HEK293 (cell line): ENCODE data around the gene EFCAB8.

ENCODE experiments used
- CTCF ChIA-PET: fragments of 350-600 bp; formaldehyde crosslinking; extraction: SDS; loops from one replicate; lab custom pipeline; 2021; ENCODE audit warnings: antibody characterized with exemption; lab: Yijun Ruan, JAX
- POLR2A ChIA-PET: fragments of 300-600 bp; formaldehyde crosslinking; extraction: SDS; loops from one replicate; lab custom pipeline; 2020; ENCODE audit warnings: antibody characterized with exemption, inconsistent platforms; lab: Yijun Ruan, JAX
- H3K27ac ChIP-seq: fragments of 200-500 bp; sonication (Bioruptor generic); 2 replicates; pipeline ENCODE4 v1.5.1; 2014; ENCODE audit warnings: low read depth, low read length, control low read depth, inconsistent platforms; ENCODE audit errors: extremely low read depth
- H3K36me3 ChIP-seq, 2 experiments: fragments of 200-500 bp in 1 of 2; sonication (Bioruptor generic) in 1 of 2; 1 replicate in 1 of 2; 2 replicates in 1 of 2; pipeline ENCODE4 v1.5.1; 2014 to 2017; ENCODE audit warnings: inconsistent platforms in 2 of 2, low read length in 2 of 2; ENCODE audit not compliant: control insufficient read depth in 2 of 2, insufficient read depth in 1 of 2
- H3K4me1 ChIP-seq: fragments of 200-500 bp; sonication (Bioruptor generic); 2 replicates; pipeline ENCODE4 v1.5.1; 2014; ENCODE audit warnings: mild to moderate bottlenecking, low read length, inconsistent platforms; ENCODE audit not compliant: control insufficient read depth, insufficient read depth
- H3K4me3 ChIP-seq: 2 replicates; pipeline ENCODE4 v1.5.1; 2011; ENCODE audit warnings: low read depth, mild to moderate bottlenecking, control low read depth, low read length, moderate library complexity
- H3K9me3 ChIP-seq: fragments of 200-500 bp; sonication (Bioruptor generic); 2 replicates; pipeline ENCODE4 v1.5.1; 2014; ENCODE audit warnings: low read depth, low read length, inconsistent platforms; ENCODE audit not compliant: control insufficient read depth, insufficient read depth
- KLF16 ChIP-seq: fragments of 450-650 bp; formaldehyde crosslinking; IDR thresholded peaks from 2 replicates; pipeline ENCODE4 v1.5.1; 2017; ENCODE audit warnings: missing biosample characterization, missing genetic modification characterization
- KLF9 ChIP-seq: fragments of 450-650 bp; formaldehyde crosslinking; IDR thresholded peaks from 2 replicates; pipeline ENCODE4 v1.5.1; 2016; ENCODE audit warnings: missing biosample characterization, missing genetic modification characterization, low read depth
- PATZ1 ChIP-seq: fragments of 450-650 bp; formaldehyde crosslinking; IDR thresholded peaks from 2 replicates; pipeline ENCODE4 v1.5.1; 2016; ENCODE audit warnings: missing biosample characterization, missing genetic modification characterization
- PRDM1 ChIP-seq: fragments of 450-650 bp; formaldehyde crosslinking; IDR thresholded peaks from 2 replicates; pipeline ENCODE4; 2016; ENCODE audit warnings: missing biosample characterization, missing genetic modification characterization
- REPIN1 ChIP-seq: fragments of 450-650 bp; formaldehyde crosslinking; IDR thresholded peaks from 2 replicates; pipeline ENCODE4 v1.5.1; 2017; ENCODE audit warnings: missing biosample characterization, missing genetic modification characterization, low read depth
- SP7 ChIP-seq: fragments of 450-650 bp; formaldehyde crosslinking; IDR thresholded peaks from 2 replicates; pipeline ENCODE4 v1.5.1; 2016; ENCODE audit warnings: missing biosample characterization, missing genetic modification characterization
- ZBTB11 ChIP-seq: fragments of 450-650 bp; formaldehyde crosslinking; conservative IDR thresholded peaks from 2 replicates; pipeline ENCODE4 v1.5.1; 2016; ENCODE audit warnings: low read depth, missing biosample characterization, missing genetic modification characterization
- ZNF121 ChIP-seq: fragments of 450-650 bp; formaldehyde crosslinking; IDR thresholded peaks from 2 replicates; pipeline ENCODE4 v1.5.1; 2016; ENCODE audit warnings: missing biosample characterization, missing genetic modification characterization
- ZNF2 ChIP-seq: fragments of 450-650 bp; formaldehyde crosslinking; IDR thresholded peaks from 2 replicates; pipeline ENCODE4 v1.5.1; 2016; ENCODE audit warnings: missing biosample characterization, missing genetic modification characterization
- ZNF239 ChIP-seq: fragments of 450-650 bp; formaldehyde crosslinking; IDR thresholded peaks from 2 replicates; pipeline ENCODE4 v1.5.1; 2016; ENCODE audit warnings: missing biosample characterization, missing genetic modification characterization
- ZNF266 ChIP-seq: fragments of 450-650 bp; formaldehyde crosslinking; IDR thresholded peaks from 2 replicates; pipeline ENCODE4 v1.5.1; 2016; ENCODE audit warnings: missing biosample characterization, missing genetic modification characterization, low read depth
- ZNF280C ChIP-seq: fragments of 450-650 bp; formaldehyde crosslinking; IDR thresholded peaks from 2 replicates; pipeline ENCODE4 v1.5.1; 2016; ENCODE audit warnings: missing biosample characterization, missing genetic modification characterization
- ZNF280D ChIP-seq: fragments of 450-650 bp; formaldehyde crosslinking; IDR thresholded peaks from 2 replicates; pipeline ENCODE4 v1.5.1; 2016; ENCODE audit warnings: missing biosample characterization, missing genetic modification characterization
- ZNF354C ChIP-seq: fragments of 450-650 bp; formaldehyde crosslinking; IDR thresholded peaks from 2 replicates; pipeline ENCODE4 v1.5.1; 2016; ENCODE audit warnings: missing biosample characterization, missing genetic modification characterization, low read depth, borderline replicate concordance
- ZNF394 ChIP-seq: fragments of 450-650 bp; formaldehyde crosslinking; IDR thresholded peaks from 2 replicates; pipeline ENCODE4 v1.5.1; 2016; ENCODE audit warnings: missing biosample characterization, missing genetic modification characterization, mild to moderate bottlenecking, moderate library complexity, borderline replicate concordance
- ZNF423 ChIP-seq: fragments of 450-650 bp; formaldehyde crosslinking; IDR thresholded peaks from 2 replicates; pipeline ENCODE4 v1.5.1; 2016; ENCODE audit warnings: missing biosample characterization, missing genetic modification characterization
- ZNF555 ChIP-seq: fragments of 450-650 bp; formaldehyde crosslinking; conservative IDR thresholded peaks from 2 replicates; pipeline ENCODE4 v1.5.1; 2017; ENCODE audit warnings: missing biosample characterization, mild to moderate bottlenecking, missing genetic modification characterization, inconsistent platforms
- ZNF600 ChIP-seq: fragments of 450-650 bp; formaldehyde crosslinking; IDR thresholded peaks from 2 replicates; pipeline ENCODE4 v1.5.1; 2016; ENCODE audit warnings: missing biosample characterization, missing genetic modification characterization
- ZNF629 ChIP-seq: fragments of 450-650 bp; formaldehyde crosslinking; IDR thresholded peaks from 2 replicates; pipeline ENCODE4 v1.5.1; 2017; ENCODE audit warnings: missing biosample characterization, missing genetic modification characterization
- ZNF692 ChIP-seq: fragments of 450-650 bp; formaldehyde crosslinking; IDR thresholded peaks from 2 replicates; pipeline ENCODE4 v1.5.1; 2016; ENCODE audit warnings: missing biosample characterization, missing genetic modification characterization
- ZNF704 ChIP-seq: fragments of 450-650 bp; formaldehyde crosslinking; IDR thresholded peaks from 2 replicates; pipeline ENCODE4 v1.5.1; 2016; ENCODE audit warnings: missing biosample characterization, missing genetic modification characterization
- ZNF768 ChIP-seq: fragments of 450-650 bp; formaldehyde crosslinking; IDR thresholded peaks from 2 replicates; pipeline ENCODE4 v1.5.1; 2018; ENCODE audit warnings: missing biosample characterization, mild to moderate bottlenecking, missing genetic modification characterization
- ZNF843 ChIP-seq: fragments of 450-650 bp; formaldehyde crosslinking; IDR thresholded peaks from 2 replicates; pipeline ENCODE4 v1.5.1; 2016; ENCODE audit warnings: missing biosample characterization, missing genetic modification characterization

EFCAB8 gene

GRCh38 chr20:32930181-32930580 lies 71.5 kb downstream of the EFCAB8 start:
- H3K4me1 ChIP-seq = no peaks in the 10 kb centered on the region
- ChIA-PET POLR2A (no interaction called here), CTCF (no interaction called here)
- no peak overlapping the region for H3K27ac ChIP-seq
- no peaks in the 10 kb centered on the region for H3K9me3 ChIP-seq
- no peaks in the 10 kb centered on the region for H3K36me3 ChIP-seq
- TF ChIP-seq ZNF280C (tag by site-specific recombination) (no peak), KLF16 (tag by site-specific recombination) (no peak), ZNF629 (tag by site-specific recombination) (no peak), ZNF843 (tag by site-specific recombination) (no peak), REPIN1 (tag by site-specific recombination) (no peak), PATZ1 (no peak)
- H3K4me3 ChIP-seq = no peak overlapping the region

GRCh38 chr20:32930701-32931100 lies 72.0 kb downstream of the EFCAB8 start:
- no peak for TF ChIP-seq ZBTB11 (tag by site-specific recombination)
- TF ChIP-seq ZNF600 = no peak
- no peak for TF ChIP-seq ZNF2
- no peak for TF ChIP-seq ZNF266 (tag by site-specific recombination)
- TF ChIP-seq ZNF354C (tag by site-specific recombination) = no peak
- TF ChIP-seq PRDM1 = no peak
- TF ChIP-seq ZNF555 = no peak
- TF ChIP-seq ZNF121 (tag by site-specific recombination) = no peak
- no peak for TF ChIP-seq ZNF239
- TF ChIP-seq ZNF692 = no peak
- no peak for TF ChIP-seq ZNF768 (tag by site-specific recombination)
- no peak for TF ChIP-seq ZNF280D (tag by site-specific recombination)
- TF ChIP-seq ZNF423 (tag by site-specific recombination) = no peak
- TF ChIP-seq ZNF394 (tag by site-specific recombination) = no peak
- no peak for TF ChIP-seq SP7 (tag by site-specific recombination)
- no peak for TF ChIP-seq KLF9
- no peak for TF ChIP-seq ZNF704 (tag by site-specific recombination)
- Histone ChIP-seq H3K27ac (no peak overlapping the region), H3K4me1 (no peaks in the 10 kb centered on the region), H3K36me3 (no peaks in the 10 kb centered on the region), H3K9me3 (no peaks in the 10 kb centered on the region), H3K4me3 (no peak overlapping the region)
- POLR2A ChIA-PET = no interaction called here
- CTCF ChIA-PET = no interaction called here
